DND-41 (cell line): ENCODE results near the gene IQSEC1.

Source experiments
- EZH2 ChIP-seq: IDR thresholded peaks from 3 replicates; pipeline ENCODE4 v1.6.1; 2012; ENCODE audit warnings: borderline replicate concordance, low read depth, mild to moderate bottlenecking, moderate library complexity, low read length, inconsistent platforms; ENCODE audit not compliant: severe bottlenecking
- TF ChIP-seq, protein P1 (sequence below): IDR thresholded peaks from 2 replicates; pipeline ENCODE4 v1.5.1; 2012; ENCODE audit warnings: borderline replicate concordance, low read length, moderate library complexity, mild to moderate bottlenecking; ENCODE audit not compliant: poor library complexity, severe bottlenecking; ENCODE audit errors: extremely low read depth

DNA sequence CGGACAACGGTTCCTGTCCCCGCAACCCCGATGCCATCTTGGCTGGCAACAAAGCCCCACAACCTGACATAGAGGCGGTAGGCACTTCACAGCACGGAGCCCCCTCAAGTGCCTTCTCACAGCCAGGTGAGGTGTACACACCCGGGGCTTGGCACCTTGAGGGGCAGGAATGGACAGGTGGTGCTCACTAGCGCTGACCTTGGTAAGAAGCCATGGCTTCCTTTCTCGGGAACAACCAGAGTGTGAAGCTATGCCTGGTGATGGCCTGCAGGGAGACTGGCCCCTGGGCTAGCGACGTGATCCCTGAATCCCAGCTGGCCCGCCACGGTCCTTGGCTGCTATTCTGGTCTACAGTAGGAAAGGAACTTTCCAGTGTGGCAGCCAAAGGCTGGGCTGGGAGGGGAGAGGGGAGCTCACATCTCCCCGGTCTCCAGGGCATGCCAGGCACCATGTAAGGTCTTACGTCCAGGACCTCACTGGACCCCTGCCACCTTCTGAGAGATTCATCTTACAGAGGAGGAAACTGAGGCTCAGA is 161.3 kb downstream of the IQSEC1 start:
- TF ChIP-seq, protein P1, sequence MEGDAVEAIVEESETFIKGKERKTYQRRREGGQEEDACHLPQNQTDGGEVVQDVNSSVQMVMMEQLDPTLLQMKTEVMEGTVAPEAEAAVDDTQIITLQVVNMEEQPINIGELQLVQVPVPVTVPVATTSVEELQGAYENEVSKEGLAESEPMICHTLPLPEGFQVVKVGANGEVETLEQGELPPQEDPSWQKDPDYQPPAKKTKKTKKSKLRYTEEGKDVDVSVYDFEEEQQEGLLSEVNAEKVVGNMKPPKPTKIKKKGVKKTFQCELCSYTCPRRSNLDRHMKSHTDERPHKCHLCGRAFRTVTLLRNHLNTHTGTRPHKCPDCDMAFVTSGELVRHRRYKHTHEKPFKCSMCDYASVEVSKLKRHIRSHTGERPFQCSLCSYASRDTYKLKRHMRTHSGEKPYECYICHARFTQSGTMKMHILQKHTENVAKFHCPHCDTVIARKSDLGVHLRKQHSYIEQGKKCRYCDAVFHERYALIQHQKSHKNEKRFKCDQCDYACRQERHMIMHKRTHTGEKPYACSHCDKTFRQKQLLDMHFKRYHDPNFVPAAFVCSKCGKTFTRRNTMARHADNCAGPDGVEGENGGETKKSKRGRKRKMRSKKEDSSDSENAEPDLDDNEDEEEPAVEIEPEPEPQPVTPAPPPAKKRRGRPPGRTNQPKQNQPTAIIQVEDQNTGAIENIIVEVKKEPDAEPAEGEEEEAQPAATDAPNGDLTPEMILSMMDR: no peak
- no peak for TF ChIP-seq EZH2
